ENCODE results near the gene NUPR1. TPM values are rescaled to one million over a fixed set of nuclear protein-coding genes. Genes with fewer than 3 reads are reported as not detected.

The NUPR1 gene
- polyA plus RNA-seq, 1 of the 3 experiments (the other 2 are of a cell fraction): 0.61 TPM

- ChIA-PET POLR2A (no interaction called here), CTCF (no interaction called here)
- no peaks in the 10 kb centered on the region for H3K9me2 ChIP-seq
- H2AFZ ChIP-seq (ENCODE audit: low read depth): no peak overlapping the region
- WGBS (ENCODE audit: low lambda C conversion rate): 52% methylated on average over 14 of the region's 14 CpGs
- H3F3A ChIP-seq (replicated peaks; ENCODE audit: insufficient read depth): no peaks in the 10 kb centered on the region
- H3K9me3 ChIP-seq: no peaks in the 10 kb centered on the region
- no peak overlapping the region for H3K27ac ChIP-seq (ENCODE audit: low read depth in 2 of 2, low read length in 1 of 2)
- no peak overlapping the region for H3K4me3 ChIP-seq (ENCODE audit: low read depth in 2 of 2, low read length in 1 of 2)
- H3K4me2 ChIP-seq: no peak overlapping the region
- TF ChIP-seq GATA2 (CRISPR knock-in tag; IDR thresholded peaks at IDR 0.05) (no peak), NRF1 (IDR thresholded peaks at IDR 0.05; ENCODE audit: low read depth, low read length) (no peak), FOXM1 (IDR thresholded peaks at IDR 0.05; ENCODE audit: low read depth) (no peak), RAD21 (IDR thresholded peaks at IDR 0.05; ENCODE audit: low read length) (no peak), SMC3 (IDR thresholded peaks at IDR 0.05; ENCODE audit: low read depth, low read length) (no peak), RCOR1 (IDR thresholded peaks at IDR 0.05; ENCODE audit: low read length) (no peak), FOSL2 (IDR thresholded peaks at IDR 0.05; ENCODE audit: borderline replicate concordance, low read depth) (no peak), JUND (IDR thresholded peaks at IDR 0.05) (no peak), YY1 (IDR thresholded peaks at IDR 0.05; ENCODE audit: low read depth) (no peak), RXRA (IDR thresholded peaks at IDR 0.05; ENCODE audit: borderline replicate concordance, low read depth) (no peak), IRF3 (IDR thresholded peaks at IDR 0.05; ENCODE audit: low read depth, low read length) (no peak), TCF12 (IDR thresholded peaks at IDR 0.05) (no peak), ZBTB33 (IDR thresholded peaks at IDR 0.05; ENCODE audit: borderline replicate concordance, low read depth) (no peak), POLR2AphosphoS5 (IDR thresholded peaks at IDR 0.05; ENCODE audit: low read depth, low read length) (no peak)
- no peaks in the 10 kb centered on the region for H3K79me2 ChIP-seq (ENCODE audit: insufficient read depth)
- no peaks in the 10 kb centered on the region for H3K4me1 ChIP-seq (ENCODE audit: control insufficient read depth in 1 of 2, insufficient read depth in 2 of 2, low read depth in 1 of 2, low read length in 1 of 2)
- no peak for DNase-seq
- H4K20me1 ChIP-seq (ENCODE audit: insufficient read depth): no peaks in the 10 kb centered on the region
- no peaks in the 10 kb centered on the region for H3K36me3 ChIP-seq (replicated peaks in 1 of 2; ENCODE audit: control insufficient read depth in 1 of 2, insufficient read depth in 2 of 2, low read length in 1 of 2)
- H3K27me3 ChIP-seq (ENCODE audit: insufficient read depth): no peaks in the 10 kb centered on the region
- no peak overlapping the region for H3K9ac ChIP-seq
These were observed 33.2 kb downstream of the NUPR1 start for GRCh38 chr16:28505489-28506137.

- 49% methylated on average over 7 of the region's 8 CpGs for WGBS (ENCODE audit: low lambda C conversion rate)
- H3K4me3 ChIP-seq (ENCODE audit: low read depth in 2 of 2, low read length in 1 of 2): no peak overlapping the region
- no peaks in the 10 kb centered on the region for H3K27me3 ChIP-seq (ENCODE audit: insufficient read depth)
- DNase-seq: no peak
- no peaks in the 10 kb centered on the region for H3F3A ChIP-seq (replicated peaks; ENCODE audit: insufficient read depth)
- H3K27ac ChIP-seq (ENCODE audit: low read depth in 2 of 2, low read length in 1 of 2): no peak overlapping the region
- no peaks in the 10 kb centered on the region for H3K9me2 ChIP-seq
- H3K9me3 ChIP-seq: no peaks in the 10 kb centered on the region
- POLR2A ChIA-PET: no interaction called here
- no peak overlapping the region for H2AFZ ChIP-seq (ENCODE audit: low read depth)
- H3K4me2 ChIP-seq: no peak overlapping the region
- H3K9ac ChIP-seq: no peak overlapping the region
- no peaks in the 10 kb centered on the region for H3K36me3 ChIP-seq (replicated peaks in 1 of 2; ENCODE audit: control insufficient read depth in 1 of 2, insufficient read depth in 2 of 2, low read length in 1 of 2)
- no peaks in the 10 kb centered on the region for H3K4me1 ChIP-seq (ENCODE audit: control insufficient read depth in 1 of 2, insufficient read depth in 2 of 2, low read depth in 1 of 2, low read length in 1 of 2)
- no peaks in the 10 kb centered on the region for H3K79me2 ChIP-seq (ENCODE audit: insufficient read depth)
- no peaks in the 10 kb centered on the region for H4K20me1 ChIP-seq (ENCODE audit: insufficient read depth)
- CTCF ChIA-PET: no interaction called here
- TF ChIP-seq FOXJ3 (CRISPR knock-in tag; IDR thresholded peaks at IDR 0.05) (no peak), EP300 (IDR thresholded peaks at IDR 0.05; ENCODE audit: borderline replicate concordance in 1 of 2, low read depth in 1 of 2, low read length in 1 of 2) (no peak), ELF1 (IDR thresholded peaks at IDR 0.05) (no peak), RXRA (IDR thresholded peaks at IDR 0.05; ENCODE audit: borderline replicate concordance, low read depth) (no peak), YY1 (IDR thresholded peaks at IDR 0.05; ENCODE audit: low read depth) (no peak), PBX3 (IDR thresholded peaks at IDR 0.05) (no peak), RFX5 (IDR thresholded peaks at IDR 0.05; ENCODE audit: low read length) (no peak), SMC3 (IDR thresholded peaks at IDR 0.05; ENCODE audit: low read depth, low read length) (no peak)
These were observed 33.9 kb downstream of the NUPR1 start for GRCh38 chr16:28504707-28505404.

Data from SK-N-SH (cell line).